GM23338 (cell line): ENCODE data around the gene MID1IP1.

Experiments used
- CREB1 ChIP-seq: fragments of 250-450 bp; sonication (Bioruptor Pico); IDR thresholded peaks from 2 replicates; pipeline ENCODE4 v1.5.0; 2020; ENCODE audit warnings: low read depth, mild to moderate bottlenecking, moderate library complexity
- CTCF ChIP-seq, 2 experiments: fragments of 200-600 bp in 1 of 2; sonication (generic) in 1 of 2; conservative IDR thresholded peaks; 2 replicates each; pipeline versions ENCODE4 v1.5.1 to v1.6.1; 2016 to 2017; ENCODE audit warnings: antibody characterized with exemption in 2 of 2, low read depth in 2 of 2, mild to moderate bottlenecking in 2 of 2, moderate library complexity in 1 of 2
- EZH2 ChIP-seq: fragments of 200-600 bp; sonication (generic); IDR thresholded peaks from one replicate; pipeline ENCODE4 v1.8.0; 2017; ENCODE audit warnings: antibody characterized with exemption, mild to moderate bottlenecking, low read depth; ENCODE audit not compliant: unreplicated experiment
- EZH2phosphoT487 ChIP-seq: fragments of 200-600 bp; sonication (generic); IDR thresholded peaks from one replicate; pipeline ENCODE4 v1.8.1; 2018; ENCODE audit warnings: antibody characterized with exemption; ENCODE audit not compliant: unreplicated experiment
- JUNB ChIP-seq: IDR thresholded peaks from one replicate; pipeline ENCODE4 v1.6.1; 2016; ENCODE audit warnings: antibody characterized with exemption; ENCODE audit not compliant: unreplicated experiment
- NANOG ChIP-seq: IDR thresholded peaks from 2 replicates; pipeline ENCODE4 v1.6.1; 2016; ENCODE audit warnings: antibody characterized with exemption, borderline replicate concordance
- POLR2AphosphoS5 ChIP-seq: IDR thresholded peaks from 2 replicates; pipeline ENCODE4 v1.6.1; 2016; ENCODE audit warnings: antibody characterized with exemption, low read depth
- REST ChIP-seq: IDR thresholded peaks from one replicate; pipeline ENCODE4 v1.6.1; 2018; ENCODE audit warnings: antibody characterized with exemption; ENCODE audit not compliant: unreplicated experiment
- STAT1 ChIP-seq: IDR thresholded peaks from one replicate; pipeline ENCODE4 v1.6.1; 2016; ENCODE audit warnings: antibody characterized with exemption; ENCODE audit not compliant: unreplicated experiment
- ZNF331 ChIP-seq: fragments of 250-450 bp; sonication (Bioruptor Pico); IDR thresholded peaks from 2 replicates; pipeline ENCODE4 v1.5.0; 2020; ENCODE audit warnings: low read depth, mild to moderate bottlenecking, moderate library complexity

- TF ChIP-seq CTCF (conservative IDR thresholded peaks at IDR 0.05; ENCODE audit: low read depth in 2 of 2) (no peak), EZH2 (no peak), POLR2AphosphoS5 (no peak), EZH2phosphoT487 (no peak), REST (no peak), CREB1 (CRISPR knock-in tag) (no peak), JUNB (no peak), STAT1 (no peak), NANOG (no peak), ZNF331 (CRISPR knock-in tag) (no peak)
Measured at GRCh38 chrX:38839277-38839676, 38.0 kb downstream of the MID1IP1 start.
